WTC11 (cell line): Measurements from ENCODE around the gene LDLR. TPM values are rescaled to one million over a fixed set of nuclear protein-coding genes. Genes with fewer than 3 reads are reported as not detected.

Experiments
- AFF4 ChIP-seq: sonication (generic); formaldehyde crosslinking; IDR thresholded peaks from 2 replicates; pipeline ENCODE4 v1.8.1; 2023; ENCODE audit warnings: mild to moderate bottlenecking, missing genetic modification reagents, borderline replicate concordance
- CREB1 ChIP-seq: sonication (generic); formaldehyde crosslinking; IDR thresholded peaks from 2 replicates; pipeline ENCODE4 v1.8.0; 2023; ENCODE audit warnings: mild to moderate bottlenecking, missing genetic modification reagents
- E2F4 ChIP-seq: sonication (generic); formaldehyde crosslinking; IDR thresholded peaks from 2 replicates; pipeline ENCODE4 v1.8.1; 2022; ENCODE audit warnings: low read depth, mild to moderate bottlenecking, moderate library complexity, missing genetic modification reagents, borderline replicate concordance
- ELF4 ChIP-seq: sonication (generic); formaldehyde crosslinking; IDR thresholded peaks from 2 replicates; pipeline ENCODE4 v1.8.1; 2022; ENCODE audit warnings: low read depth, mild to moderate bottlenecking, moderate library complexity, missing genetic modification reagents
- ESRRA ChIP-seq: sonication (generic); formaldehyde crosslinking; IDR thresholded peaks from 2 replicates; pipeline ENCODE4 v1.8.1; 2022; ENCODE audit warnings: mild to moderate bottlenecking, missing genetic modification reagents, borderline replicate concordance
- GABPB1 ChIP-seq: sonication (generic); formaldehyde crosslinking; IDR thresholded peaks from 2 replicates; pipeline ENCODE4 v1.8.1; 2023; ENCODE audit warnings: mild to moderate bottlenecking, missing genetic modification reagents
- JUN ChIP-seq: sonication (generic); formaldehyde crosslinking; IDR thresholded peaks from 2 replicates; pipeline ENCODE4 v1.8.0; 2023; ENCODE audit warnings: mild to moderate bottlenecking, missing genetic modification reagents
- MYBL2 ChIP-seq: sonication (generic); formaldehyde crosslinking; IDR thresholded peaks from 2 replicates; pipeline ENCODE4 v1.8.1; 2023; ENCODE audit warnings: mild to moderate bottlenecking, moderate library complexity, missing genetic modification reagents
- PREB ChIP-seq: sonication (generic); formaldehyde crosslinking; IDR thresholded peaks from 2 replicates; pipeline ENCODE4 v1.8.1; 2022; ENCODE audit warnings: mild to moderate bottlenecking, missing genetic modification reagents, moderate library complexity, borderline replicate concordance
- TEAD4 ChIP-seq: sonication (generic); formaldehyde crosslinking; IDR thresholded peaks from 2 replicates; pipeline ENCODE4 v1.8.0; 2022; ENCODE audit warnings: mild to moderate bottlenecking, missing genetic modification reagents
- ZNF232 ChIP-seq: sonication (generic); formaldehyde crosslinking; IDR thresholded peaks from 2 replicates; pipeline ENCODE4 v1.8.0; 2022; ENCODE audit warnings: mild to moderate bottlenecking, missing genetic modification reagents
- ZNF263 ChIP-seq: sonication (generic); formaldehyde crosslinking; IDR thresholded peaks from 2 replicates; pipeline ENCODE4 v1.8.1; 2022; ENCODE audit warnings: low read depth, mild to moderate bottlenecking, moderate library complexity, missing genetic modification reagents
- ZNF281 ChIP-seq: sonication (generic); formaldehyde crosslinking; IDR thresholded peaks from 2 replicates; pipeline ENCODE4 v1.8.0; 2023; ENCODE audit warnings: mild to moderate bottlenecking, missing genetic modification reagents
- ZNF423 ChIP-seq: fragments of 250-450 bp; sonication (Bioruptor Pico); IDR thresholded peaks from 2 replicates; pipeline ENCODE4 v2.1.2; 2022; ENCODE audit warnings: mild to moderate bottlenecking, moderate library complexity
- ZNF512 ChIP-seq: sonication (generic); formaldehyde crosslinking; IDR thresholded peaks from 2 replicates; pipeline ENCODE4 v1.8.1; 2022; ENCODE audit warnings: missing genetic modification reagents, borderline replicate concordance
- ZNF671 ChIP-seq: fragments of 250-450 bp; sonication (Bioruptor Pico); IDR thresholded peaks from 2 replicates; pipeline ENCODE4 v1.8.0; 2021; ENCODE audit warnings: mild to moderate bottlenecking
- total RNA-seq: library from RNA; stranded (reverse); gene quantifications from 3 replicates; pipeline ENCODE4 v1.2.3, GENCODE V29; 2021
- TF ChIP-seq, protein P1 (sequence below): fragments of 250-450 bp; sonication (Bioruptor Pico); IDR thresholded peaks from 2 replicates; pipeline ENCODE4 v1.8.0; 2021; ENCODE audit warnings: mild to moderate bottlenecking
- TF ChIP-seq, protein P2 (sequence below): fragments of 250-450 bp; sonication (Bioruptor Pico); IDR thresholded peaks from 2 replicates; pipeline ENCODE4 v1.9.0; 2021; ENCODE audit warnings: moderate library complexity, mild to moderate bottlenecking, inconsistent platforms, borderline replicate concordance
- TF ChIP-seq, protein P3 (sequence below): fragments of 250-450 bp; sonication (Bioruptor Pico); IDR thresholded peaks from 2 replicates; pipeline ENCODE4 v1.9.0; 2021; ENCODE audit warnings: mild to moderate bottlenecking
- TF ChIP-seq, protein P4 (sequence below): fragments of 250-450 bp; sonication (Bioruptor Pico); IDR thresholded peaks from 2 replicates; pipeline ENCODE4 v1.9.0; 2021; ENCODE audit warnings: mild to moderate bottlenecking

LDLR gene
- total RNA-seq, 1 experiment from 2014 or later: 98.9 TPM

- TF ChIP-seq ZNF512 (CRISPR knock-in tag): no peak
- no peak for TF ChIP-seq TEAD4 (CRISPR knock-in tag)
- TF ChIP-seq, protein P1, sequence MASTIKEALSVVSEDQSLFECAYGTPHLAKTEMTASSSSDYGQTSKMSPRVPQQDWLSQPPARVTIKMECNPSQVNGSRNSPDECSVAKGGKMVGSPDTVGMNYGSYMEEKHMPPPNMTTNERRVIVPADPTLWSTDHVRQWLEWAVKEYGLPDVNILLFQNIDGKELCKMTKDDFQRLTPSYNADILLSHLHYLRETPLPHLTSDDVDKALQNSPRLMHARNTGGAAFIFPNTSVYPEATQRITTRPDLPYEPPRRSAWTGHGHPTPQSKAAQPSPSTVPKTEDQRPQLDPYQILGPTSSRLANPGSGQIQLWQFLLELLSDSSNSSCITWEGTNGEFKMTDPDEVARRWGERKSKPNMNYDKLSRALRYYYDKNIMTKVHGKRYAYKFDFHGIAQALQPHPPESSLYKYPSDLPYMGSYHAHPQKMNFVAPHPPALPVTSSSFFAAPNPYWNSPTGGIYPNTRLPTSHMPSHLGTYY (CRISPR knock-in tag): no peak
- no peak for TF ChIP-seq ZNF232
- peak; percentile 66; the same call in 1 of the 2 replicates for TF ChIP-seq JUN (CRISPR knock-in tag)
- 0 out of 2 replicates have a peak, but pooled peaks have one; percentile 64 for TF ChIP-seq ESRRA (CRISPR knock-in tag)
- 0 out of 2 replicates have a peak, but pooled peaks have one; percentile 41 for TF ChIP-seq CREB1 (CRISPR knock-in tag)
- TF ChIP-seq ZNF671 (CRISPR knock-in tag): no peak
- no peak for TF ChIP-seq ZNF423 (CRISPR knock-in tag)
- TF ChIP-seq, protein P2, sequence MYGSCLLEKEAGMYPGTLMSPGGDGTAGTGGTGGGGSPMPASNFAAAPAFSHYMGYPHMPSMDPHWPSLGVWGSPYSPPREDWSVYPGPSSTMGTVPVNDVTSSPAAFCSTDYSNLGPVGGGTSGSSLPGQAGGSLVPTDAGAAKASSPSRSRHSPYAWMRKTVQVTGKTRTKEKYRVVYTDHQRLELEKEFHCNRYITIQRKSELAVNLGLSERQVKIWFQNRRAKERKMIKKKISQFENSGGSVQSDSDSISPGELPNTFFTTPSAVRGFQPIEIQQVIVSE (CRISPR knock-in tag): no peak
- peak; percentile 96 for TF ChIP-seq MYBL2 (CRISPR knock-in tag)
- TF ChIP-seq E2F4 (CRISPR knock-in tag): peak; percentile 99
- no peak for TF ChIP-seq ELF4 (CRISPR knock-in tag)
- TF ChIP-seq, protein P3, sequence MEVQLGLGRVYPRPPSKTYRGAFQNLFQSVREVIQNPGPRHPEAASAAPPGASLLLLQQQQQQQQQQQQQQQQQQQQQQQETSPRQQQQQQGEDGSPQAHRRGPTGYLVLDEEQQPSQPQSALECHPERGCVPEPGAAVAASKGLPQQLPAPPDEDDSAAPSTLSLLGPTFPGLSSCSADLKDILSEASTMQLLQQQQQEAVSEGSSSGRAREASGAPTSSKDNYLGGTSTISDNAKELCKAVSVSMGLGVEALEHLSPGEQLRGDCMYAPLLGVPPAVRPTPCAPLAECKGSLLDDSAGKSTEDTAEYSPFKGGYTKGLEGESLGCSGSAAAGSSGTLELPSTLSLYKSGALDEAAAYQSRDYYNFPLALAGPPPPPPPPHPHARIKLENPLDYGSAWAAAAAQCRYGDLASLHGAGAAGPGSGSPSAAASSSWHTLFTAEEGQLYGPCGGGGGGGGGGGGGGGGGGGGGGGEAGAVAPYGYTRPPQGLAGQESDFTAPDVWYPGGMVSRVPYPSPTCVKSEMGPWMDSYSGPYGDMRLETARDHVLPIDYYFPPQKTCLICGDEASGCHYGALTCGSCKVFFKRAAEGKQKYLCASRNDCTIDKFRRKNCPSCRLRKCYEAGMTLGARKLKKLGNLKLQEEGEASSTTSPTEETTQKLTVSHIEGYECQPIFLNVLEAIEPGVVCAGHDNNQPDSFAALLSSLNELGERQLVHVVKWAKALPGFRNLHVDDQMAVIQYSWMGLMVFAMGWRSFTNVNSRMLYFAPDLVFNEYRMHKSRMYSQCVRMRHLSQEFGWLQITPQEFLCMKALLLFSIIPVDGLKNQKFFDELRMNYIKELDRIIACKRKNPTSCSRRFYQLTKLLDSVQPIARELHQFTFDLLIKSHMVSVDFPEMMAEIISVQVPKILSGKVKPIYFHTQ (CRISPR knock-in tag): no peak
- no peak for TF ChIP-seq ZNF263 (CRISPR knock-in tag)
- TF ChIP-seq GABPB1 (CRISPR knock-in tag): peak; percentile 85
- peak; percentile 52; the same call in 1 of the 2 replicates for TF ChIP-seq ZNF281 (CRISPR knock-in tag)
- TF ChIP-seq AFF4 (CRISPR knock-in tag): no peak
- TF ChIP-seq, protein P4, sequence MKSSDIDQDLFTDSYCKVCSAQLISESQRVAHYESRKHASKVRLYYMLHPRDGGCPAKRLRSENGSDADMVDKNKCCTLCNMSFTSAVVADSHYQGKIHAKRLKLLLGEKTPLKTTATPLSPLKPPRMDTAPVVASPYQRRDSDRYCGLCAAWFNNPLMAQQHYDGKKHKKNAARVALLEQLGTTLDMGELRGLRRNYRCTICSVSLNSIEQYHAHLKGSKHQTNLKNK (CRISPR knock-in tag): no peak
- TF ChIP-seq PREB (CRISPR knock-in tag): no peak
These were observed 66.3 kb downstream of the LDLR start, which contains the start of gene SPC24 (continued) for GRCh38 chr19:11155373-11156120.
